Osteocyte (in vitro differentiated cells): Measurements from ENCODE around the gene SNX24. TPM values are rescaled to one million over a fixed set of nuclear protein-coding genes. Genes with fewer than 3 reads are reported as not detected.

Experiments
- DNase-seq: peaks from one replicate; pipeline ENCODE4 v3.0.0; 2021; ENCODE audit warnings: mixed read lengths; ENCODE audit not compliant: unreplicated experiment; ENCODE audit errors: extremely low spot score
- H3K27ac Mint-ChIP-seq: one replicate; pipeline ENCODE4 v1.8.0; 2021; ENCODE audit warnings: mild to moderate bottlenecking, mixed read lengths; ENCODE audit not compliant: unreplicated experiment
- H3K27me3 Mint-ChIP-seq: one replicate; pipeline ENCODE4 v1.8.0; 2021; ENCODE audit warnings: mixed read lengths; ENCODE audit not compliant: unreplicated experiment
- H3K36me3 Mint-ChIP-seq: one replicate; pipeline ENCODE4 v1.8.0; 2021; ENCODE audit warnings: mixed read lengths; ENCODE audit not compliant: unreplicated experiment
- H3K4me1 Mint-ChIP-seq: one replicate; pipeline ENCODE4 v1.8.0; 2021; ENCODE audit warnings: mixed read lengths; ENCODE audit not compliant: unreplicated experiment
- H3K4me3 Mint-ChIP-seq: one replicate; pipeline ENCODE4 v1.8.0; 2021; ENCODE audit warnings: mild to moderate bottlenecking, moderate library complexity, mixed read lengths; ENCODE audit not compliant: unreplicated experiment
- H3K9me3 Mint-ChIP-seq: one replicate; pipeline ENCODE4 v1.8.0; 2021; ENCODE audit warnings: mixed read lengths; ENCODE audit not compliant: unreplicated experiment
- CTCF ChIP-seq: fragments of 200-600 bp; sonication (generic); IDR thresholded peaks from 2 replicates; pipeline ENCODE4 v1.5.0; 2021; ENCODE audit warnings: antibody characterized with exemption, mild to moderate bottlenecking, moderate library complexity
- total RNA-seq: library from RNA; stranded (reverse); gene quantifications from 2 replicates; pipeline ENCODE4 v1.2.1, GENCODE V29; 2021

Gene SNX24
- total RNA-seq, 1 donor from 2014 or later: 7.0 TPM

- no peak for TF ChIP-seq CTCF
- no peaks in the 10 kb centered on the region for H3K9me3 Mint-ChIP-seq
- no peak overlapping the region for H3K27ac Mint-ChIP-seq
- no peak overlapping the region for H3K4me3 Mint-ChIP-seq
- no peaks in the 10 kb centered on the region for H3K27me3 Mint-ChIP-seq
- no peaks in the 10 kb centered on the region for H3K36me3 Mint-ChIP-seq
- H3K4me1 Mint-ChIP-seq: no peaks in the 10 kb centered on the region
- DNase-seq: no peak
Measured at GRCh38 chr5:122977319-122977718, 131.9 kb downstream of the SNX24 start.

DNA sequence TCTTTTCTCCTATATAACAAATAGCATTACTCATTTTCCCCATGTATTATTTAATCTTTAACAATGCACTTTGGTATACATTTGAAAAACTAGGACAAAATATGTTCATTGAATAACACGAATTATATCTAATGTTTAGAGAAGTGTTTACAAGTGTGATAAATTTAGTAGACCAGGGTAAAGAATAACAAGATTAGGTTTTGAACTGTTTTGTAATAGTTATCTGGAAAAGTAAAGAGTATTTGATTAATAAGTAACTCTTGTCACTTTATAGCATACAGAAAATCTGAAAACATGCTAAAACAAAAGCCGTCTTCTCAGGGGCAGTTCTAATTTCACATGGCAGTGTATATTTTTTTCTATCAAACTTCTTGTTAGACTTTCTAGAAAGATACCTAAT is 132.7 kb downstream of the SNX24 start:
- Mint-ChIP-seq H3K36me3 (no peaks in the 10 kb centered on the region), H3K4me3 (no peak overlapping the region), H3K4me1 (no peaks in the 10 kb centered on the region), H3K27ac (no peak overlapping the region), H3K27me3 (no peaks in the 10 kb centered on the region), H3K9me3 (no peaks in the 10 kb centered on the region)
- no peak for DNase-seq
- TF ChIP-seq CTCF: no peak

DNA sequence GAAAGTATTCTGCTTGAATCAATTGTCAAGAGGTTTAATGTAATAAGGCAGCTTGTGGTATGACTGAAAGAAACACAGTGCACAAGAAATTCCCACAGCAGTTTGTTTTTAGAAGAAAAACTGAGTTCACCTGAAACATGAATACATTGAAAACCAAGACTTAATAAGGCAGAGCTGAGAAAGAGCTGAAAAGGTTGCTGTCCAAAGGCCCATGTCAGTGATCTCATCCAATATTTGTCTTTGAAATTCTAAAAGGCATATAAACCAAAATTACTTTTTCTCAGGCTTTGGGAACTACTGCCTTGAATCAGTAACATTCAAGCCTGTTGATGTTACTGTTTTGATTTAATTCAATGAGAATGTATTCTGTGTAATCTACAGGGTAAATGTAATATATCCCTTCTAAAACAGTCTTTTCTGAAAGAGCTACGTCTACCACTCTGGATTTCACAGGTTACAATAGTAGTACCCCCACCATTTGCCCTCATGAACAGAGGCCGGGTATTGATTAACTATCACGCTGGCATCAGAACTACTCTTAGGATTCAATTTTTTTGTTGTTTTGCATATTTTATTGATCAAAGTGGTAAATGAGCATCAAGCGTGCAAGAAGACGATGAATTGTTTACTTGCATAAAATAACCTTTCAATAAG is 133.4 kb downstream of the SNX24 start:
- H3K27me3 Mint-ChIP-seq: no peaks in the 10 kb centered on the region
- no peak overlapping the region for H3K4me3 Mint-ChIP-seq
- TF ChIP-seq CTCF: no peak
- no peak for DNase-seq
- no peak overlapping the region for H3K27ac Mint-ChIP-seq
- H3K4me1 Mint-ChIP-seq: no peaks in the 10 kb centered on the region
- H3K9me3 Mint-ChIP-seq: no peaks in the 10 kb centered on the region
- no peaks in the 10 kb centered on the region for H3K36me3 Mint-ChIP-seq

DNA sequence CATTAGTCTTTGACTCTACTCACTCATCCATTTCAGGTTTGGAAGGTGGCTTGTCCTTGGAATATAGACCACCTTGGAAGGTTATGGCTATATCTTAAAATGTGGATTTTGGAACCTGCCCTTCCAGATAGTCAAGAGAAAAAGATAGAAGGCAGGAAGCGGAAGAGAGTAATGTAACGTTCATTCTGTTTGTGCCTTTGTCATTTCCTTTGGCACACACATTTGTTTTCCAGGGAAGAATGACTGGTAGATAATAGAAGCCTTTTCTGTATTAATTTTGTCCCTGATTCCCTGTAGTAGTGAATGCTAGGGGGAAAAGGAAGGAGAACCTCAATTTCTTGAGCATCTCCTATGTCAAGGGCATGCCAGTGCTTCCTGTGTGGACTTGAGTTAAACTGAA is 136.4 kb downstream of the SNX24 start:
- no peak for DNase-seq
- Mint-ChIP-seq H3K27me3 (no peaks in the 10 kb centered on the region), H3K36me3 (no peaks in the 10 kb centered on the region), H3K9me3 (no peaks in the 10 kb centered on the region), H3K4me1 (no peaks in the 10 kb centered on the region), H3K4me3 (no peak overlapping the region), H3K27ac (no peak overlapping the region)
- no peak for TF ChIP-seq CTCF

GRCh38 chr5:122982376-122982775 is 137.0 kb downstream of the SNX24 start:
- no peak overlapping the region for H3K27ac Mint-ChIP-seq
- H3K27me3 Mint-ChIP-seq: no peaks in the 10 kb centered on the region
- H3K4me3 Mint-ChIP-seq: no peak overlapping the region
- no peaks in the 10 kb centered on the region for H3K9me3 Mint-ChIP-seq
- no peaks in the 10 kb centered on the region for H3K4me1 Mint-ChIP-seq
- no peaks in the 10 kb centered on the region for H3K36me3 Mint-ChIP-seq
- TF ChIP-seq CTCF: no peak
- no peak for DNase-seq
